SIG-M5 (cell line): ENCODE measurements around the gene ATXN1L.
"Not testable (repeated sequence)": the region's sequence is repeated elsewhere in the genome, so short reads cannot be mapped to it uniquely, and the experiment has no call there.

Source experiments
- DNase-seq: peaks from one replicate; lab custom pipeline; 2025; lab: John Stamatoyannopoulos, UW

Gene ATXN1L

GRCh38 chr16:71852158-71852557 lies 6.4 kb downstream of the ATXN1L start:
- no peak for DNase-seq

GRCh38 chr16:71852561-71852960 lies 6.8 kb downstream of the ATXN1L start:
- DNase-seq, result no peak

GRCh38 chr16:71853413-71853812 lies 7.6 kb downstream of the ATXN1L start:
- DNase-seq, result no peak

GRCh38 chr16:71854369-71854948 lies 8.7 kb downstream of the ATXN1L start:
- DNase-seq, result no peak

- DNase-seq, result no peak
Measured at GRCh38 chr16:71855937-71856662, 10.3 kb downstream of the ATXN1L start.

GRCh38 chr16:71859762-71860521 lies 14.2 kb downstream of the ATXN1L start:
- DNase-seq, result no peak

GRCh38 chr16:71863995-71864394 lies 18.2 kb downstream of the ATXN1L start:
- no peak for DNase-seq

GRCh38 chr16:71865173-71865863 lies 19.5 kb downstream of the ATXN1L start:
- DNase-seq, result no peak

- not testable (repeated sequence) for DNase-seq
Measured at GRCh38 chr16:71867175-71867574, 21.4 kb downstream of the ATXN1L start.

- no peak for DNase-seq
Measured at GRCh38 chr16:71867939-71868338, 22.2 kb downstream of the ATXN1L start.

GRCh38 chr16:71869089-71869488 lies 23.3 kb downstream of the ATXN1L start:
- no peak for DNase-seq

GRCh38 chr16:71870818-71871217 lies 25.0 kb downstream of the ATXN1L start:
- no peak for DNase-seq

- no peak for DNase-seq
Measured at GRCh38 chr16:71873199-71873598, 27.4 kb downstream of the ATXN1L start.

- no peak for DNase-seq
Measured at GRCh38 chr16:71878911-71879310, 33.1 kb downstream of the ATXN1L start.

GRCh38 chr16:71880176-71880575 lies 34.4 kb downstream of the ATXN1L start:
- peak; percentile 37 for DNase-seq

- DNase-seq, result no peak
Measured at GRCh38 chr16:71882505-71883167, 36.9 kb downstream of the ATXN1L start.

- no peak for DNase-seq
Measured at GRCh38 chr16:71883168-71883848, 37.5 kb downstream of the ATXN1L start.

- no peak for DNase-seq
Measured at GRCh38 chr16:71883849-71884638, 38.3 kb downstream of the ATXN1L start, which contains the start of gene ZNF821. TSS of gene ZNF821 (minus strand) at chr16:71884182. CDS start at chr16:71879946, 4,236 bp downstream.

- no peak for DNase-seq
Measured at GRCh38 chr16:71885261-71885650, 39.5 kb downstream of the ATXN1L start.

- no peak for DNase-seq
Measured at GRCh38 chr16:71889147-71889546, 43.4 kb downstream of the ATXN1L start.

GRCh38 chr16:71893888-71894228 lies 48.1 kb downstream of the ATXN1L start:
- no peak for DNase-seq
